Hematopoietic multipotent progenitor cell treated with erythropoietin and hydrocortisone succinate and interleukin-3 and kit ligand, for 8 days (in vitro differentiated cells): ENCODE results near the gene NUP43.
"Not testable (repeated sequence)": the region's sequence is repeated elsewhere in the genome, so short reads cannot be mapped to it uniquely, and the experiment has no call there.

ENCODE experiments used
- DNase-seq: peaks from one replicate; pipeline ENCODE4 v3.0.0-alpha.2; 2015

NUP43 gene

DNA sequence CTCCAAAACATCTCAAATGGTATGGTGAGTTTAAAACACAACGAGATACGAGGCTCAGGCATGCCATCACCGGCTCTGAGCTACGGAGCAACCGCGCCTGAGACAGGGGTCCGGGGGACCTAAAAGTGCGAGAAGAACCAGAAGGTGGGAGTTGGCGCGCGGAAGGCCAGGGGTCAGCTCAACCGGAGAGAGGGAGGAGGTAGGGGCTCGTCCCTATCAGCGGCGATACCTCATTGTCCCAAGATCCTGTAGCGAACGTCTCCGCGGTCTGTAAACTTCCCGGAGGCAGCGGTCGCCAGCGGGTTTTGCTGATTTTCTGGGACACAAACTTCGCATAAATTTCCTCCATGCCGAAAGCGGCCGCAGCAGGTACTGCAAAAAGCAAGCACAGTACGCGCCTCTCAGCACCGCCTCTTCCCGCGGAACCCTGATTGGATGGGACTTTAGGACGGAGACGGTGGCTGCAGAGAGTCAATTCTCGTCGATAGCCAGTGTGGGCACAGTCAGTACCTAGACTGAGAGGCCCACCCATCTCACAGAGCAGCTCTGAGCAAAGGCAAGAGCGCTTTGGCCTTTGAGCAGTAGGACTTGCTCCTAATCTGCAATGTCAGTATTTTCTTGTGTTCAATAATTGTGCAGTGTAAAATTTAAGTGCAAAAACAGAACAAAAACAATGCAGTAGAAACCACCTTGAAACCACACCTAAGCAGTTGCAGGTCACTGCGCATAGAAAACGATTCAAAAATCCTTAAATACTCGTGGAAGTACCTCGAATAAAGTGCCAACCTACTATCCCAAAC, at the start of gene NUP43:
TSS of gene NUP43 (minus strand) at position 383 of the 800 bp plus-strand sequence. CDS start at position 349, 34 bp downstream.
- DNase-seq: peak; percentile 96

- DNase-seq: no peak
These were observed 37.2 kb upstream of the NUP43 start for GRCh38 chr6:149783551-149783950.

DNA sequence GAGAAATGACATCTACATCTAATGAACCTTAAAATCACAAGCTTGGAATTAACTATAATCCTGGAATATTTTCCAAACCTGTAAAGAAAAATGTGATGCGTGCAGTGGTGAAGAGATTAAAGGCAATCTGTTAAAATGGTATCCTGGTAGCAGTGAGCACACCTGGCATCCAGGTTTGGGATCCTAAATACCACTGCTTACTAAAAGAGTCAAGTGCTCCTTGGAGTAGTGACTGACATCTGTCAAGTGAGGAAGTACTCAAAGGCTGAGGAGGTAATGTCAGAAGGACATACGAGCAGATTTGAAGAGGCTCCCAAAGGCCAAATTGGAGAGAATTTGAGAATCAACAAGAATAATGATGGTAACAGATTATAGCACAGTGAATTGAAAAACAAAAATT, 36.0 kb upstream of the NUP43 start:
- no peak for DNase-seq

GRCh38 chr6:149781715-149782114, 35.4 kb upstream of the NUP43 start:
- DNase-seq: no peak

GRCh38 chr6:149779644-149779963, 33.3 kb upstream of the NUP43 start:
- no peak for DNase-seq

- DNase-seq: no peak
These were observed 31.3 kb upstream of the NUP43 start for GRCh38 chr6:149777624-149778023.

- DNase-seq: no peak
These were observed 25.6 kb upstream of the NUP43 start for GRCh38 chr6:149771925-149772324.

DNA sequence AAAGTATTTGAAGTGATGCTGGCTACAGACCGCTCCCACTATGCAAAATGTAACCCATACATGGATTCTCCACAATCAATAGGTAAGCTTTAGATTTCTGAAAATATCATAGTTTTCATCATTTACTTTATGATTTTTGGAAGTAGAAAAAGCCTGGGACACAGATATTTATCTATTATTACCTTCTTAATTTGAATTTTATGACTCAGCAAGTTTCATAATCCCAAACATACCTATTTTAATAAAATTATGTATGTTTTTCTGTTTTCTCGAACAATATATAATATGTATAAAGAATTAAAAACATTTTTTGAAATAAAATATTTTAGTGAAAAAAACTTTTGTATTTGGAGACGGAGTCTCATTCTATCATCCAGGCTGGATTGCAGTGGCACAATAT, 24.9 kb upstream of the NUP43 start:
- no peak for DNase-seq

DNA sequence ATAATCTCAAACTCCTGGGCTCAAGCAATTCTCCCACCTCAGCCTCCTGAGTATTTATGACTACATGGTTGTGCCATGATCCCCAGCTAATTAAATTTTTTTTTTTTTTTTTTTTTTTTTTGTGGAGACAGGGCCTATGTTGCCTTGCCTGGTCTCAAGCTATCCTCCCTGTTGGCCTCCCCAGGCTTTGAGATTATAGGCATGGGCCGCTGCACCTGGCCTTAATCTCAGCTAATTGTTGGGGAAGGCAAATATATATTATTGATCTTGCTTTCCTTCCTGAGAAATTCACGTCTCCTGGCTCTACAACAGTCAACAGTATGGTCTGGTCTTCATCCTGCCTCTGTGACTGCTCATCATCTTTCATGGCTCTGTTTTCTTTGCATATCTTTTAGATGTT, 23.3 kb upstream of the NUP43 start:
- DNase-seq: no peak

DNA sequence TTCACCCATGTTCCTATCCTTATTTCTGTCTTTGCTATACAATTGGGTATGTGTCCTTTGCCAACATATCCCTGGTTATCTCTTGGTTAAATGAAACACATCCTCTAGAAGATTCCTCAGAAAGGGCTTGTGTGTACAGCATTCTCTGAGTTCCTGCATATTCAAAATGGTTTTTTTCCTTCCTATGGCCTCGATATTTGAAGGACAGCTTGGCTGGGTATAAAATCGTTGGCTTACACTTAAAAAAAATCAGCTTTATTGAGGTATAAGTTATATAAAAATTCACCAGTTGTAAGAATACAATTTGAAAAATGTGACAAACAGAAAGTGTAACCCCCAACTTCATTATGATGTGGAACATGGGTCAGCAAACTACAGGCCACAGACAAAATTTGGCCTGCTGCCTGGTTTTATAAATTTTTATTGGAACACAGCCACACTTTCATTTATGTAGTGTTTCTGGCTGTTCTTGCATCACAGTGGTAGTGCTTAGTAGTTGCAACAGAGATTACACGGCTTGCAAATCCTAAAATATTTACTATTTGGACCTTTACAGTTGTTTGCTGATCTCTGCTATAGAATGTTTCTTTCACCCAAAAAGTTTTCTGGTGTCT, 19.9 kb upstream of the NUP43 start:
- peak; percentile 28 for DNase-seq

DNA sequence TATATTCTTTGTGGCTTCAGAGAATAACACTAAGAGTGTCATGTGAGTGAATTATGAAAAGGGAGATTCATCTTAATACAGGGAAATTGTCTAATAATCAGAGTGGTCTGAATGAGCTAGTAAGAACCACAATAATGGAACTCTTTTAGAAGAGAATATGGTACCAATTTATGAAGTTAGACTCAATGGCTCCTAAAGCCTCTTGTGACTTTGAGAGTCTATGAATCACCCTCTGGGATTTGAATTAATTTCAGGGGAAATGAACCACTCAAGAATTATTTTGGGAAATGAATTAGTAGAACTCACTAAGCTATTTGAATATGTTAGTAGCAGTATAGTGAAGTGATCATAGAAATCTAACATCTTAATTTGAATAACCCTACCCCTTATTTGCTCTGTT, 17.5 kb upstream of the NUP43 start:
- DNase-seq: no peak

DNA sequence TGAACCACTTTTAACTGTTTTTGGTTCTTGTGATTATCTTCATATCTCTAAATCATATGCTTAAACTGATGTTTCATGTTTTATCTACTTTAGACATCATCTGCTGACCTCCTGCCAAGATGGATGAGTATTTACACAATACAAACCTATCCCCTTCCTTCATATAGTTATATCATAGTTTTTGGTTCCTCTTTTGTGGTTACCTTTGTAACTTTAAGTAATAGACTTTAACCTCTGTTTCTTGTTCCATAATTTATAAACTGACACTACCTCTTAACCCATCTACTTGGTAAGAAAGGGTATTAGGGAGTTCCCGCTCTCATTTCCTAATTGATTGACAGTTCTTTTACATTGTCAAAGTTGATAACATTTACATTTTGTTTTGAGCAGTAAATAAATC, 15.1 kb upstream of the NUP43 start:
- peak; percentile 42 for DNase-seq

- no peak for DNase-seq
These were observed 9.9 kb upstream of the NUP43 start for GRCh38 chr6:149756261-149756636.

DNA sequence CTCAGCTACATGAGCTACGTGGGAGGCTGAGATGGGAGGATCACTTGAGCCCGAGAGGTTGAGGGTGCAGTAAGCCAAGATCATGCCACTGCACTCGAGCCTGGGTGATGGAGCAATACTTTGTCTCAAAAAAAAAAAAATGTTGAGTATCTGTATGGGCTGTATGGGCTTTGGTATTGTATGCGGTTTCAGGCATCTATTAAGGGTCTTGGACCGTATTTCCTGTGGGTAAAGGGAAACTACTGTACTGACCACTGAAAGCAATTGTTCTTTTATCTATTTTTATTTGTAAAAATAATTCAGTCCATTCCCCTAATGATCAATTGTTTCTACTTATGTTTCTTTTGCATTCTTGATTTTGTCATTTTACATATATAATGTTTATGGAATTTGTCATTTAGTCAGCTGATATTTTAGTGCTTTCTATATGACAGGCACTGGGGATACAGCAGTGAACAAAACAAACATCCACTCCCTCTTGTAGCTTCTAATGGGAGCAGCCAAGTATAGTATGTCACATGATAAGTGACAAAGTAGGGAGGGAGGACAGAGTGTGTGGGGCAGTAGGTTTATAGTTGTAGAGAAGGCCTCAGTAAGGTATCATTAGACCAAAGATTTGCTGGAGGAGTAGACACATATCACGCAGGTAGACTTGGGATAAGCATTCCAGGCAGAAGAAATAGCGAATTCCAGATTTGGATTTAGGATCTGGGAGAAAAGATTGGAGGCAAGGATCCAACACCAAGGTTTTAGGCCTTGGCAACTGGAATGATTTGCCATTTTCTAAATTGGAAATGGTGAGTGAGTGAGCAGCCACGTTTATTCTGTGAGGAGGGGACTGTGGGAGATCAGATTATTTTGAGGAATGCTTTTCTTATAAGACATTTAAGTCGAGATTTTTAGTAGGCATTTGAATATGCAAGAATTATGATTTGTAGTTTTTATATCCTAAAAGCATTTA, 9.3 kb upstream of the NUP43 start:
- DNase-seq: peak; percentile 35

GRCh38 chr6:149754548-149754947, 8.2 kb upstream of the NUP43 start:
- DNase-seq: no peak

DNA sequence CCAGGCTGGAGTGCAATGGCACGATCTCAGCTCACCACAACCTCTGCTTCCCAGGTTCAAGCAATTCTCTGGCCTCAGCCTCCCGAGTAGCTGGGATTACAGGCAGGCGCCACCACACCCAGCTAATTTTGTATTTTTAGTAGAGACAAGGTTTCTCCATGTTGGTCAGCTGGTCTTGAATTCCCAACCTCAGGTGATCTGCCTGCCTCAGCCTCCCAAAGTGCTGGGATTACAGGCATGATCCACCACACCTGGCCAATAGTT, 7.0 kb upstream of the NUP43 start:
- DNase-seq: not testable (repeated sequence)

DNA sequence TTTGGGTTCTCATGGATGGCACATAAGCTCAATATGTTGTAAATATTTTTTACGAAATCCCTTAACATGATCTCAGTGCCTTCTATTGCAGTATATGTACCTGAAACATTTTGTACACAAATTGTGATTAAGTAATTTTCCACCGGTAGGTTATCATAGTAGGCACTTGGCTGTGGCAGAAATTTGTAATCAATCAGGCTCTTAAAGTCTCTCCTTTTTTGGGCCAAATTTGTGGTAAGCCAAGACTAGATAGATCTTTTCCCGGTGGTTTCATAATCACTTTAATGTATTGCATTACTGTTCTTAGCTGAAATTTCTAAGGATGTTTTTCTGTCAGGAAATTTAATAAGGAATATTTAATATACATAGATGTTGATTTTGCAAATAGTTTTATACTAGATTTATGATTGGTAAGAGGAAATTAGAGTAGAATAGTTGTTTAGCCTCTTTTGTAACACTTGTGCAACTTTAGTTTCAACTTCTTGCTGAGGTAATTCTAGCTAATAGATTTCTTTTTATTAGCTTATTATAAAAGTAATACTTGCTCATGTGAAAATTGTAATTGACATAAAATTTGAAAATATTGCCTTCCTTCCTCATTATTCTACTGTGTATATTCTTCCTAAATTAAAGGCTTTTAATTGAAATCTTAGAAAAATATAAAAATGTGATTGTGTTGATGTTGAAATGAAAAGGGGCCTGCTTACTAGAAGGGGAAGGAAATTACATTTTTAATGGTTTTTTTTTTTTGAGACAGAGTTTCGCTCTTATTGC, 6.5 kb upstream of the NUP43 start:
- no peak for DNase-seq

- not testable (repeated sequence) for DNase-seq
These were observed 5.6 kb upstream of the NUP43 start for GRCh38 chr6:149751920-149752319.

DNA sequence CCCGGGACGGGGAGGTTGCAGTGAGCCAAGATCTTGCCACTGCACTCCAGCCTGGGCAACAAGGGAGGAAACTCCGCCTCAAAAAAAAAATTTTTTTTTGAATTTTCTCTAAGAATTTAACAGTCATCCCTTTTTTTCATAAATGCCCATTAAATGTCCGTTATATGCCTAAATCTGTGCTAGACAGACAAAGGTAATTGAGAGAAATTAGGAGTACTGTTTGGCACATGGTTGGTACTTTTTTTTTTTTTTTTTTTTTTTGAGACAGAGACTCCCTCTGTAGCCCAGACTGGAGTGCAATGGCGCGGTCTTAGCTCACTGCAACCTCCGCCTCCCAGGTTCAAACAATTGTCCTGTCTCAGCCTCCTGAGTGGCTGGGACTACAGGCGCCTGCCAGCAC, 4.9 kb upstream of the NUP43 start:
- no peak for DNase-seq

DNA sequence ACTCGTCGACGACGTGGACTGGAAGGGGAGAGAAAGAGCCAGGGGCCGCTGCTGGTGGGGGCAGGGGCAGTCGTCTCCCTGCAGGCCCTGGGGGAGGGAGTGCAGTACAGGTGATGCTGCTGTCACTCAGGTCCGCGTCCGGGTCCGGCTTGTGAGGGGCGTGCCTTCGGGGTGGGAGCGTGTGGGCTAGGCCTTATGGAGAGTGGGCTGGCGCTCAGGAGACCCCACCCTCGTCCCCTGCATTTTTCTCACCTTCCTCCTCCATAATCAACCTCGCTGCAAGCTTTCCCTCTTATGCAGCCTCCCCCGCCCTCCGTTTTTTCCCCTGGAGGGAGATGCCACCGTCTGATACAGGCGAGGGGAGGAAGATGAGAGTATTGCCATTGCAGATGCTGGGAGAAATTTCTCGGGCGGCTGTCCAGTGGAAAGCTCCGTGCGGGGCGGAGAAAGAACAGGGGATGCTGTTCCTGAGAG, 3.8 kb upstream of the NUP43 start:
- peak; percentile 78 for DNase-seq

DNA sequence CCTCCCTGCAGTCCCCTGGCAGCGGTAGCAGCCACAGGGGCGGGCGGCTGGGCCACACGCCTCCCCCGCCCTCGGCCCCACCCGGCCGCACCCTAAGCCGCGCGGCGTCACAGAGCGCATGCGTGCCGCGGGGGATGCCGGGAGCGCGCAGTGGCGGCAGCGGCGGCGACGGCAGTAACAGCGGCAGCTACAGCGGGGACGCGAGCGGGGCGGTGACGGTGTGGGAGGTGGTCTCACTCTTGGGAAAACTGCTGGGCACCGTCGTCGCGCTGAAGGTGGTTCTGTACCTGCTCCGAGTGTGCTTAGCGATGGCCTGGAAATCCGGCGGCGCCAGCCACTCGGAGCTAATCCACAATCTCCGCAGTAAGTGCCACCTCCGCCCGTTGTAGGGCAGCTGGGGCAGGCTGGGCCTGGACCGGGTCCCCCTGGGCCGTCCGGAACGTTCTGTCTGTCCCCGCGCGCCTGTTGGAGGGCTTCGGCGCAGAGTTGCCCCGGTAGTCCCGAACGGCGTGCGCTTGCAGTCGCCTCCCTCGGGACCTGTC, 3.3 kb upstream of the NUP43 start, which contains the start of gene PCMT1:
TSS of gene PCMT1 (plus strand) at position 148 of the 542 bp plus-strand sequence. CDS start at position 309, 161 bp downstream.
- peak; percentile 91 for DNase-seq

DNA sequence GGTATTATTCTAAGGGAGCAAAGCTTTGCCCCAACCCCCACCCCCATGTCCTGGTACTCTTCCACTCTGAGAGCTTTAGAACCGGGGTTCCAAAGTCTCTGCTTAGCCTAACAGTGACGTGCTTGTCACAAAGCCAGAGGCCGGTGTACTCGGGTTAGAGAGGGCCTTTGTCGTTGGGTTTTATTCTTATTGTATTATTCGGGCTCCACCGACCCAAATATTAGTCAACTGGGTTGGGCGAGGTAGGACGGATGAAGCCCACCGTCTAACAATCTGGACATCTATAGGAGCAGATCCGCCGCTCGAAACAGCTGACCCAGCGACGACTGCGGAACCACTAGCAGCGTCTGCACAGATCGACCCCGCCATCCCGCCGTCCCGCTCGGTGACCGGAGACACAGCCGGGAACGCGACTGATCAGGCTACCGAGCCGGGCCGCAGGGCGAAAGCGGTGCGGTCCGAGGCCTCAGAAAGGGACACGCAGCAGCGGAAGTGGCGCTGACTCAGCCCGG, 2.8 kb upstream of the NUP43 start:
- DNase-seq: not testable (repeated sequence)
